Dermis lymphatic vessel endothelial cell (primary cell): Measurements from ENCODE around the gene CTCF. TPM values are rescaled to one million over a fixed set of nuclear protein-coding genes. Genes with fewer than 3 reads are reported as not detected.

ENCODE experiments used
- total RNA-seq: library from RNA; depleted of rRNA; stranded (reverse); fragments of >200 nt; gene quantifications from 2 replicates; pipeline ENCODE4 v1.2.1, GENCODE V29; 2014

The CTCF gene
- total RNA-seq = 20.2 and 30.3 TPM in 2 replicates

DNA sequence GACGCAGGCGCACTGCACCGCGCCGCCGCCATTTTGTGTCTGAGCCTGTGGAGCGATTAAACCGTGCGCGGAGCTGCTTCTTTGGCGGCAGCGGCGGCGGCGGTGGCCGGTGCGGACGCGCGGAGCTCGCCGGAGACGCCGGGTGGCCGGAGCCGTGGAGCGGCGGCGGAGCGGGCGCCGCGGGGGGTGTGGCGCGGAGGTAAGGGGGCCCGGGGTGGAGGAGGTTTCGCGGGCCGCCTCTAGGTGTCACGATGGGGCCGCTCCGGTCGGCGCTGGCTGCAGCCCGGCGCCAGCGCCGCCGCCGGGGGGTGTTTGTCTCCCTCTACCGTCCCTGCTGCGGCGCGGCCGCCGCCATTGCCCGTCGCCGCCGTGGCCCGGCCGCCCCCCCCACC lies at the start of gene CTCF:
CTCF (plus strand) TSS at position 1 of the 392 bp plus-strand sequence. CDS start 48,307 bp downstream, outside the sequence.

GRCh38 chr16:67528222-67528869 lies 34.0 kb upstream of the CTCF start, which contains the start of gene RIPOR1:
RIPOR1 (plus strand) TSS chr16:67528829; CDS start chr16:67538447, 9,618 bp downstream.

GRCh38 chr16:67659675-67660563 lies 97.6 kb downstream of the CTCF start, which contains the start of gene ACD:
ACD (minus strand) TSS chr16:67660260; CDS start chr16:67660220, 40 bp downstream.

GRCh38 chr16:67660564-67661028 lies 98.3 kb downstream of the CTCF start, which contains the start of gene PARD6A:
PARD6A (plus strand) TSS chr16:67660960; CDS start chr16:67661039, 79 bp downstream.

DNA sequence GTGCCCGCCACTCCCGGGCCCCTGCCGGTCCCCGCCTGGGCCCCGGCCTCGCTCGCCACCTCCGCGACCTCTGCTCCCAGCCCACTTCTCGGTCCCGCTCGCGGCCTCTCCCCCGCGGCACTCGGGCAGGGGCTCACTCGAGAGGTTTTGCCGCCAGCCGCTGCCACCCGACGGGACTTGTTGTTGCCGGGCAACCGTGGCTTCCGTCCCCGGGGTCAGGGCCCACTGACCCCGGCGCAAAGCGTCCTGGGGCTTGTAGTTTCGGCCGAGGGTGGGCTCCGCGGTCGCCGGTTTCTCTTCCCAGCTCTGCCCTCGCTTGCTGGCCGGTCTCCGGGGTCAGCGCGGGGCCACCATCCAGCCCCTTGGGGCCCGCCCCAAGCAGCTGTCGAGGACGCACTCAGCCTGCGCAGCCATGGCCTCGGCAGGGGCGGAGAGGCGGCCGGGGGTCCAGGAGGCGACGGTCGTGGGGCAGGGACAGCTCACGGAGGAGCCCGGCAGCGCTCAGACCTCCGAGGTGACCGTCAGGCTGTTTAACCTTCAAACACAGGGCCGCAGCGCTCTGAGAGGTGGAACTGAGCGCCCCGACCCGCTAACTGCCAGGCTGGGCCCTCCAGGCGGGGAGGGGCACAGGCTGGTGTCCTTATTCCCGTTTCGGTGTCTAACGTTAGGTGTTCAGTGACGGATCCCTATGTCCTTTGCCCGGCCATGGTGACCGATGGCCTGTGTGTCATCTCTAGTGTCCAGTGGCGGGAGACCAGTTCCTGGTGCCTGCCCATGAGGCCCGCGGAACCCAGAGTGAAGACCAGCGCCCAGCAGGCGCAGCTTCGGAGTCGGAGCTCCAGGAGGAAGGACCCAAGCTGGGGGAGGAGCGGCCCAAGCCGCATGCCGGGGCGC lies 104.5 kb downstream of the CTCF start, which contains the start of the genes C16orf86 and ENKD1:
C16orf86 (plus strand) TSS at position 256 of the 894 bp plus-strand sequence; CDS start at position 413, 157 bp downstream.
ENKD1 (minus strand) TSS at position 192 of the 894 bp plus-strand sequence. CDS start 308 bp downstream, outside the sequence.

Other genes with a start within 250 kb of the CTCF start
- gene KCTD19, start 235.8 kb upstream of the CTCF start, total RNA-seq = not detected in 2 replicates
- 0.11 TPM in 1 of 2 replicates, not detected in the other for gene LRRC36, start 235.7 kb upstream of the CTCF start, total RNA-seq
- 0.09 and 0.11 TPM in 2 replicates for gene TPPP3, start 169.0 kb upstream of the CTCF start, total RNA-seq
- gene ZDHHC1, start 146.0 kb upstream of the CTCF start, total RNA-seq = 4.2 and 6.0 TPM in 2 replicates
- 0.09 TPM in 1 of 2 replicates, not detected in the other for gene HSD11B2, start 131.4 kb upstream of the CTCF start, total RNA-seq
- gene ATP6V0D1, start 81.4 kb upstream of the CTCF start, total RNA-seq = 84.4 and 95.4 TPM in 2 replicates
- gene AGRP, start 79.0 kb upstream of the CTCF start, total RNA-seq = not detected in 2 replicates
- gene RIPOR1, start 33.7 kb upstream of the CTCF start, total RNA-seq = 34.5 and 37.4 TPM in 2 replicates
- 0.17 and 0.33 TPM in 2 replicates for gene CARMIL2, start 82.6 kb downstream of the CTCF start, total RNA-seq
- 7.2 and 10.4 TPM in 2 replicates for gene ACD, start 97.7 kb downstream of the CTCF start, total RNA-seq
- 1.5 and 2.8 TPM in 2 replicates for gene PARD6A, start 98.4 kb downstream of the CTCF start, total RNA-seq
- gene ENKD1, start 104.2 kb downstream of the CTCF start, total RNA-seq = 10.7 and 11.7 TPM in 2 replicates
- gene C16orf86, start 104.3 kb downstream of the CTCF start, total RNA-seq = 3.3 and 3.8 TPM in 2 replicates
- gene GFOD2, start 156.8 kb downstream of the CTCF start, total RNA-seq = 63.6 and 72.4 TPM in 2 replicates
- gene RANBP10, start 244.0 kb downstream of the CTCF start, total RNA-seq = 7.0 and 7.9 TPM in 2 replicates
- 0.26 and 0.76 TPM in 2 replicates for gene TSNAXIP1, start 244.4 kb downstream of the CTCF start, total RNA-seq